Measurements from ENCODE around the gene LMO7. TPM values are rescaled to one million over a fixed set of nuclear protein-coding genes. Genes with fewer than 3 reads are reported as not detected.

Gene LMO7
- total RNA-seq, 1 experiment from 2014 or later, result 20.4 TPM

- H3K27me3 ChIP-seq (ENCODE audit: insufficient read depth, low read length), result no peaks in the 10 kb centered on the region
- H3K4ac ChIP-seq (ENCODE audit: low read depth, low read length), result no peak overlapping the region
- H3K4me2 ChIP-seq (ENCODE audit: insufficient read depth, insufficient read length, low read length), result no peak overlapping the region
- H2BK5ac ChIP-seq (ENCODE audit: insufficient read length, low read length), result no peak overlapping the region
- H4K8ac ChIP-seq (replicated peaks; ENCODE audit: insufficient read length, low read depth, low read length), result no peak overlapping the region
- no peak overlapping the region for H2BK120ac ChIP-seq (ENCODE audit: low read depth, low read length, poor library complexity, severe bottlenecking)
- H4K20me1 ChIP-seq (ENCODE audit: control insufficient read depth, insufficient read depth, insufficient read length), result no peaks in the 10 kb centered on the region
- TF ChIP-seq CTCF (conservative IDR thresholded peaks at IDR 0.05), result no peak
- H3K9me3 ChIP-seq (ENCODE audit: control insufficient read depth, low read depth, low read length), result no peaks in the 10 kb centered on the region
- Mint-ChIP-seq H3K9me3 (no peaks in the 10 kb centered on the region), H3K4me1 (peaks cover 20 to 27% of the 10 kb centered on the region in 2 experiments), H3K27ac (no peak overlapping the region), H3K36me3 (ENCODE audit: insufficient read depth in 1 of 3, low read depth in 3 of 3) (peaks cover 0 to 7% (median 0%) of the 10 kb centered on the region in 3 experiments; a peak in 1 of 7 replicates), H3K27me3 (ENCODE audit: low read depth) (peaks cover 4% of the 10 kb centered on the region), H3K4me3 (no peak overlapping the region)
- H2AFZ ChIP-seq (ENCODE audit: low read length), result no peak overlapping the region
- WGBS (ENCODE audit: extremely low coverage, insufficient read length, low lambda C conversion rate), result no CpG with 5 or more reads among the region's 1 CpG
- no peak overlapping the region for H3K27ac ChIP-seq (ENCODE audit: insufficient read length, low read depth, low read length)
- H3T11ph ChIP-seq (ENCODE audit: low read length), result no peak overlapping the region
- peaks cover 9% of the 10 kb centered on the region; the same call in 1 of the 2 replicates for H3K4me1 ChIP-seq (ENCODE audit: insufficient read depth, low read length)
- H2AK5ac ChIP-seq (ENCODE audit: insufficient read length, low read length), result no peak overlapping the region
- no peak overlapping the region for H4K91ac ChIP-seq (ENCODE audit: insufficient read length, low read depth, low read length)
- no peaks in the 10 kb centered on the region for H3K23me2 ChIP-seq (ENCODE audit: insufficient read length, low read depth, low read length, poor library complexity, severe bottlenecking)
- no peak overlapping the region for H2BK15ac ChIP-seq (ENCODE audit: low read depth, low read length)
- H2BK20ac ChIP-seq (ENCODE audit: low read depth, low read length, poor library complexity, severe bottlenecking), result no peak overlapping the region
- no peak overlapping the region for H3K9ac ChIP-seq (ENCODE audit: extremely low read depth, insufficient read length, low read length)
- H3K23ac ChIP-seq (ENCODE audit: insufficient read length, low read depth, low read length), result no peak overlapping the region
- H3K79me1 ChIP-seq (ENCODE audit: insufficient read depth, low read depth, low read length, poor library complexity, severe bottlenecking), result no peaks in the 10 kb centered on the region
- no peak overlapping the region for H4K5ac ChIP-seq (ENCODE audit: insufficient read length, low read depth, low read length)
- no peak overlapping the region for H3K14ac ChIP-seq (ENCODE audit: insufficient read depth, low read length)
- no peak overlapping the region for H3K56ac ChIP-seq (ENCODE audit: insufficient read length, low read depth, low read length)
- no peak for DNase-seq
- no peak overlapping the region for H2BK12ac ChIP-seq (ENCODE audit: insufficient read length, low read depth, low read length)
- H3K79me2 ChIP-seq (ENCODE audit: insufficient read depth, low read length), result peaks cover 2% of the 10 kb centered on the region; the same call in 1 of the 2 replicates
- no peak overlapping the region for H3K18ac ChIP-seq (ENCODE audit: insufficient read length, low read depth, low read length)
These were observed 7.1 kb downstream of the LMO7 start for GRCh38 chr13:75643182-75643581.
